Measurements from ENCODE around the gene RHBDF2.

Gene RHBDF2

DNA sequence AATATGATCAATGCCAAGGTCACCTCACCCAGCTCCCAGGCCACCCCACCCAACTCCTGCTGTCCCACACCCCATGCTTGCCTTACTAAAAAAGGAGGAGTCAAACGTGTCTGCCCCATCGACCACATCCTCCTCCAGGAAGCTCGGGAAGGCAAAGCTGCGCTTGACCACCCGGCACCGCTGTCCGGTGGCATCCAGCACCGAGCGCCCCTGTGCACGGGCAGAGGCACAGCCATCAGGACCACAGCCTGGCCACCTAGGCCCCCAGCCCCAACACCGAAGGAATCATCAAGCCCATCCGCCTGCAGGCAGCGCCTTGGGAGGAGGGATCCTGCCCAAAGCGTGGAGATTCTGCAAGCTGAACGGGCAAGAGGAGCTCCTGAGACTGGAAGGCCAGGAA, 23.6 kb downstream of the RHBDF2 start:
- no peak for DNase-seq

GRCh38 chr17:76476736-76477135, 24.5 kb downstream of the RHBDF2 start:
- no peak for DNase-seq

- no peak for DNase-seq
These were observed 25.9 kb downstream of the RHBDF2 start for GRCh38 chr17:76475302-76475701.

DNA sequence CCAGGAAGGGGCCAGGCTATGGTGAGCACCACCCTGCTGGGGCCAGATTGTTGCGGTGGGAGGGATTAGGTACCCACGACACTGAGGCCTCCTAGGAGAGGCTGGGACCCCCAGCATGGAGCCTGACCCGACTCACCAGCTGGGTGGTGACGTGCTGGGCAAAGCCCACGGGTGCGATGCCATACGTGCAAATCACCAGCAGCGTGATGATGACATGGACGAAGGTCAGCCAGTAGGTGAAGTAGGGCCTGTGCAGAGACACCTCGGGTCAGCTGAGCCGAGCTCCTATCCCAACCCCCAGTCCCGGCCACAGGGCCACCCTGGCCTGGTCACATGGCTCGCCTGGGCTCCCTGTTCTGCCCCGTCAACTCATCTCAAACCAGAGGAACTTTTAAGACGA, 26.3 kb downstream of the RHBDF2 start:
- DNase-seq, result no peak

GRCh38 chr17:76474238-76474637, 27.0 kb downstream of the RHBDF2 start:
- no peak for DNase-seq

GRCh38 chr17:76473541-76473985, 27.7 kb downstream of the RHBDF2 start:
- DNase-seq, result no peak

DNA sequence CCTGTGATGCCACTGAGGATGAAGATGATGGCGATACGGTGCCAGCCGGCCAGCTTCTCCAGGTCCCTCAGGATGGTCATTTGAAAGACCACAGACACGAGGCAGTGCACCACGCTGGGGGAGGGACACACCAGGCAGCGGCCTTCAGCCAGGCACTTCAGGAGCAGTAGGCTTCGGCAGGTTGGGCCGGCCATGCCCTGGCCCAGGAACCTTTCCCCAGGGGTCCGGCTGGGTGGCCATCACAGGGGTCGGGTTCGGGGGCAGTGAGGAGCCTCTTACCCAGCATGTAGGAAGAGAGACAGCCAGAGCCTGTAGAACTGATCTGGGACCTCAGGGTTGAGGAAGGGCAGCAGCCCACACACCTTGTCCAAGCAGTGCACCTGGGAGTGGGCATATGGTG, 28.5 kb downstream of the RHBDF2 start:
- no peak for DNase-seq

DNA sequence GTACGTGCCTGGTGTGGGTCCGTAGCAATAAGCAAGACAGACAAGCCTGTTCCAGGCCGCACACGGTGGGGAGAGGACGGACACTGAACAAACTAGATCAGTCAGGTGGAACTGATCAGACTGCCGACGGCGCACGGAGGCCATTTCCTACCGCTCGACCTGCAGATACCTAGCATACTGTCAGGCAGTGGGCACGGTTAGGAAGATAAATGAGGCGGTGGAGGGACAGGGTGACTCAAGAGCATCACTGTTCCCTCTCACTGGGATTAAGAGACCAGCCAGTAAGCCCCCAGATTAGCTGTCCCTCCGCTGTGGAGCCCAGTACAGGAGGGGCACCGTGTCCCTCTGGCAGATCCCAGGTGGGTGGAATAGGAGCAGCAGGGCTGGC, 29.0 kb downstream of the RHBDF2 start:
- no peak for DNase-seq

GRCh38 chr17:76471498-76472257, 29.5 kb downstream of the RHBDF2 start:
- no peak for DNase-seq

GRCh38 chr17:76469991-76470739, 31.1 kb downstream of the RHBDF2 start:
- no peak for DNase-seq

DNA sequence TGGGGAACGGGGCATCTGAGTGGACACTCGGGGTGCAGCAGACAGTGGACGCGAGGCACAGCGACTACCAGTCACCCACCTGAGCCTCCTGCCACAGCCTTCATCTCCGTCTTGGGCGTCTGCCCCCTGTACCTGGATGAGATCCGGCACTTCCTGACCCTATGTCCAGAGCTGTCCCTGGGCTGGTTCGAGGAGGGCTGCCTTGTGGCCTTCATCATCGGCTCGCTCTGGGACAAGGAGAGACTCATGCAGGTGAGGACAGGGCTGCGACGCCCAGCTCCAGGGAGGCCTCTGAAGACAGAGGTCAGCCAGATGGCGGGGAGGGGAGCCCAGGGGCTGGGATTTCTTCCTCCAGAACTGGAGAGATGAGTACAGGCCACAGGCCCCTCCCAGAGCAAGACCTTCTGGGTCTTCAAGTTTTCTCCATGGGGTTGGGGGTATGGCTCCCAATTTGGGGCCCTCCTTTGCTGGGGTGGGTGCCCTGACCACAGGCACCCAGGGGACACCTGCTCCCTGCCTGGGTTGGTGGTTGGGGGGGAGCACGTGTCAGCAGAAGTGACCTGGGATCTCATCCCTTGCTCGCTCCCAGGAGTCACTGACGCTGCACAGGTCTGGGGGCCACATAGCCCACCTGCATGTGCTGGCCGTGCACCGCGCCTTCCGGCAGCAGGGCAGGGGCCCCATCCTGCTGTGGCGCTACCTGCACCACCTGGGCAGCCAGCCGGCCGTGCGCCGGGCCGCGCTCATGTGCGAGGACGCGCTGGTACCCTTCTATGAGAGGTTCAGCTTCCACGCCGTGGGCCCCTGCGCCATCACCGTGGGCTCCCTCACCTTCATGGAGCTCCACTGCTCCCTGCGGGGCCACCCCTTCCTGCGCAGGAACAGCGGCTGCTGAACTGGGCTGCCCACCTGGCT, 31.9 kb downstream of the RHBDF2 start:
- DNase-seq, result no peak

DNA sequence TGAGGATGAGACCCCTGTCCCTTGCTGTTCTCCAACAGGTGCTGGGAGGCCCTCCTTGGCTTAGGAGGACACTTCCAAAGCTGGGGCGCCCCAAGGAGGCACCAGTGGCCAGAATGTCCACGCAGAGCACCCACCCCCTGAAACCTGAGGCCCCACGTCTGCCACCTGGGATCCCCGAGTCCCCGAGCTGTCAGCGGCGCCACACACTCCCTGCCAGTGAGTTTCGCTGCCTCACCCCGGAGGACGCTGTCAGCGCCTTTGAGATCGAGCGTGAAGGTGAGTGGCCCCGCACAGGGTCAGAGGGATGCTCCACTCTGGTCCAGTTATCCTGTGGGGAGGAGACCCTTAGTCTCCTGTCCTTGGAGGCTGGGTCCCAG, 32.6 kb downstream of the RHBDF2 start:
- no peak for DNase-seq

GRCh38 chr17:76467809-76468633, 33.2 kb downstream of the RHBDF2 start:
- no peak for DNase-seq

GRCh38 chr17:76467366-76467765, 33.9 kb downstream of the RHBDF2 start, which contains the start of gene AANAT:
Gene AANAT (plus strand): TSS chr17:76467603. CDS start chr17:76468747, 1,144 bp downstream.
- DNase-seq, result peak; percentile 77

GRCh38 chr17:76466775-76467130, 34.5 kb downstream of the RHBDF2 start:
- DNase-seq, result no peak

DNA sequence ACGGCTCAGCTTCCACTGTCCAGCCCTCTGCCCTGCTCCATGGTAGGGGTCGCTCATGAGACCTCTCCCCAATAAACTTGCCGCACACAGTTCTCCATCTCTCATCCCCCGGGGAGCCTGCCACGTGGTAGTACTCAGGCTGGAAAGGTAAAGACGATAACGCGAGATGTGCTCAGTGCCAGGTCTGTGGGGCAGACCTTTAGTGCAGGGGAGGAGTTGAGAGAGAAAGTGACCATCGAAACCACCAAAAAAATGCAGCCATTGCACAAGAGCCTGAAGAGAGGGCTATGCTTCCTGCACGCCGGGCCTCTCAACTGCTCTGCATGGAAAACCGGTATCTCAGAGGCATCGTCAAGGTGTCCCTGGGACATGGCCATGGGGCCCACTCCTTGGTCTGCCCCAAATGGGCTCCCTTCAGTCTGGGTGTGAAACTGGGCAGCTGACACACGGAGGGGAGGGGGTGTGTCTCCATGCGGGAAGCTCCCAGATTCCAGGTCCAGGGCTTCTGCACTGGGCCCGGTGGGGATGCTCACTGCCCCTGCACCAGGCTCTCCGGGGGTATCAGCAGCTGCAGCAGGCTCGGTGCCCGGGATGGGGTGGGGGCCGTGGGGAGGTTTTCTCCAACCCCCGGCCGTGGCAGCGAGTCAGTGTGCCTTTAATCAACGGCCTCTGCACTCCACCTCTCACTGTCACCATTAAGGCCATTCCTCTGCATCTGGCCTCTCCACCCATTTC, 38.5 kb downstream of the RHBDF2 start:
- DNase-seq, result no peak

DNA sequence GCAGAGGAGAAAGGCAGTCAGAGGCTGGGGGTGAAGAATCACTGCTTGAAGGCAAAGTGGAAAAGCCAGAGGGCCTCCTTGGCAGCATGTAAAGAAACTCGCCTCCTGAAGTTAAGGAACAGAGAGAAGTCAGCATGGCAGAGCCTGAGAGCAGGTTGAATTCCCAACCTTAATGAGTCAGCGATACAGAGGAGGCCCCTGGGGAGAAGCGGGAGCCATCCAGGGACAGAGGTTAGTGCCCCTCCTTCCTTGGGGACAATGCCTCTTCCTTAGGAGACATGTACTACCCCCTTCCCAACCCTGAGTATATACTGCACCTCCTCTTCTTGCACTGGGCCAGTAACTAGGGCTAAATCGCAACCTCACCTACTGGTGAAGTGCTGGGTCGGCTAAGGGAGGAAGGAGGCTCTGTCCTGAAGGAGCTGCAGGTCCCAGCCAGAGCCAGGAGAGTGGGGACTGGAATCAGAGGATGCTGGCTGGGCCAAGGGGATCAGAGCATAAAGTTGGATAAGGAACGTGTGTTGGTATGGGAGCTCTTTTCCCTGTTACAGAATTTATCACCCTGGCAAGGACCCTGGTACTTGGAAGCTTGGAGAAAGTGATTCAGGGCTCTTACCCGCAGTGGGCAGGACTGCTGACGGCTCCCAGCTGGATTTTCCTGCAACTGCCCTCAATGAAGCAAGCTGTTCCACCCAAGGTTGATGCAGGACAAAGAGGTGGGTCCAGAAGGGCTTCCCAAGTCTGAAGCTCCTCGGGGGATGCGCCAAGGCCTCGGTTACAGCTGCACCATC, 39.3 kb downstream of the RHBDF2 start:
- DNase-seq, result no peak

- DNase-seq, result no peak
These were observed 41.5 kb downstream of the RHBDF2 start for GRCh38 chr17:76459674-76460073.

- DNase-seq, result peak; percentile 66
These were observed 42.4 kb downstream of the RHBDF2 start for GRCh38 chr17:76458580-76459490.

GRCh38 chr17:76453431-76453743, 47.8 kb downstream of the RHBDF2 start:
- no peak for DNase-seq
